Measurements from ENCODE around the gene MAP1A.

GRCh38 chr15:43514241-43515057 lies 3.0 kb upstream of the MAP1A start:
- TF ChIP-seq SIN3A (IDR thresholded peaks at IDR 0.05; ENCODE audit: borderline replicate concordance, insufficient read depth, low read length) (no peak), REST (IDR thresholded peaks at IDR 0.05; ENCODE audit: insufficient read depth in 1 of 2, low read depth in 2 of 2, low read length in 2 of 2) (no peak), TAF1 (IDR thresholded peaks at IDR 0.05; ENCODE audit: borderline replicate concordance, insufficient read depth, low read length) (no peak)

Data from PFSK-1 (cell line).